HEK293 (cell line): Measurements from ENCODE around the gene SCART1.

Source experiments
- CTCF ChIA-PET: fragments of 350-600 bp; formaldehyde crosslinking; extraction: SDS; loops from one replicate; lab custom pipeline; 2021; ENCODE audit warnings: antibody characterized with exemption; lab: Yijun Ruan, JAX
- POLR2A ChIA-PET: fragments of 300-600 bp; formaldehyde crosslinking; extraction: SDS; loops from one replicate; lab custom pipeline; 2020; ENCODE audit warnings: antibody characterized with exemption, inconsistent platforms; lab: Yijun Ruan, JAX
- H3K27ac ChIP-seq: fragments of 200-500 bp; sonication (Bioruptor generic); 2 replicates; pipeline ENCODE4 v1.5.1; 2014; ENCODE audit warnings: low read depth, low read length, control low read depth, inconsistent platforms; ENCODE audit errors: extremely low read depth
- H3K36me3 ChIP-seq, 2 experiments: fragments of 200-500 bp in 1 of 2; sonication (Bioruptor generic) in 1 of 2; 1 replicate in 1 of 2; 2 replicates in 1 of 2; pipeline ENCODE4 v1.5.1; 2014 to 2017; ENCODE audit warnings: inconsistent platforms in 2 of 2, low read length in 2 of 2; ENCODE audit not compliant: control insufficient read depth in 2 of 2, insufficient read depth in 1 of 2
- H3K4me1 ChIP-seq: fragments of 200-500 bp; sonication (Bioruptor generic); 2 replicates; pipeline ENCODE4 v1.5.1; 2014; ENCODE audit warnings: mild to moderate bottlenecking, low read length, inconsistent platforms; ENCODE audit not compliant: control insufficient read depth, insufficient read depth
- H3K4me3 ChIP-seq: 2 replicates; pipeline ENCODE4 v1.5.1; 2011; ENCODE audit warnings: low read depth, mild to moderate bottlenecking, control low read depth, low read length, moderate library complexity
- H3K9me3 ChIP-seq: fragments of 200-500 bp; sonication (Bioruptor generic); 2 replicates; pipeline ENCODE4 v1.5.1; 2014; ENCODE audit warnings: low read depth, low read length, inconsistent platforms; ENCODE audit not compliant: control insufficient read depth, insufficient read depth
- CTCF ChIP-seq: fragments of 450-650 bp; formaldehyde crosslinking; IDR thresholded peaks from 2 replicates; pipeline ENCODE4 v1.5.1; 2016; ENCODE audit warnings: missing biosample characterization, missing genetic modification characterization
- HOXD13 ChIP-seq: sonication (generic); formaldehyde crosslinking; IDR thresholded peaks from 2 replicates; pipeline ENCODE4 v1.8.0; 2022; ENCODE audit warnings: missing genetic modification reagents, borderline replicate concordance
- KLF10 ChIP-seq: fragments of 450-650 bp; IDR thresholded peaks from 2 replicates; pipeline ENCODE4 v1.5.1; 2018; ENCODE audit warnings: missing biosample characterization, mild to moderate bottlenecking, missing genetic modification characterization
- KLF16 ChIP-seq: fragments of 450-650 bp; formaldehyde crosslinking; IDR thresholded peaks from 2 replicates; pipeline ENCODE4 v1.5.1; 2017; ENCODE audit warnings: missing biosample characterization, missing genetic modification characterization
- MYNN ChIP-seq: fragments of 450-650 bp; formaldehyde crosslinking; IDR thresholded peaks from 2 replicates; pipeline ENCODE4 v1.5.1; 2016; ENCODE audit warnings: missing biosample characterization, missing genetic modification characterization, borderline replicate concordance
- PRDM1 ChIP-seq: fragments of 450-650 bp; formaldehyde crosslinking; IDR thresholded peaks from 2 replicates; pipeline ENCODE4; 2016; ENCODE audit warnings: missing biosample characterization, missing genetic modification characterization
- YY2 ChIP-seq: fragments of 450-650 bp; formaldehyde crosslinking; IDR thresholded peaks from 2 replicates; pipeline ENCODE4 v1.5.1; 2016; ENCODE audit warnings: missing biosample characterization, missing genetic modification characterization
- ZBTB10 ChIP-seq: fragments of 450-650 bp; formaldehyde crosslinking; IDR thresholded peaks from 2 replicates; pipeline ENCODE4 v1.5.1; 2016; ENCODE audit warnings: missing biosample characterization, missing genetic modification characterization
- ZBTB11 ChIP-seq: fragments of 450-650 bp; formaldehyde crosslinking; conservative IDR thresholded peaks from 2 replicates; pipeline ENCODE4 v1.5.1; 2016; ENCODE audit warnings: low read depth, missing biosample characterization, missing genetic modification characterization
- ZFP37 ChIP-seq: fragments of 450-650 bp; formaldehyde crosslinking; IDR thresholded peaks from 2 replicates; pipeline ENCODE4 v1.5.1; 2016; ENCODE audit warnings: missing biosample characterization, missing genetic modification characterization
- ZNF394 ChIP-seq: fragments of 450-650 bp; formaldehyde crosslinking; IDR thresholded peaks from 2 replicates; pipeline ENCODE4 v1.5.1; 2016; ENCODE audit warnings: missing biosample characterization, missing genetic modification characterization, mild to moderate bottlenecking, moderate library complexity, borderline replicate concordance
- ZNF404 ChIP-seq: fragments of 450-650 bp; formaldehyde crosslinking; IDR thresholded peaks from 2 replicates; pipeline ENCODE4 v1.5.1; 2017; ENCODE audit warnings: missing biosample characterization, missing genetic modification characterization
- ZNF426 ChIP-seq: fragments of 450-650 bp; formaldehyde crosslinking; IDR thresholded peaks from 2 replicates; pipeline ENCODE4 v1.5.1; 2017; ENCODE audit warnings: missing biosample characterization, missing genetic modification characterization, mild to moderate bottlenecking, inconsistent platforms, moderate library complexity
- ZNF555 ChIP-seq: fragments of 450-650 bp; formaldehyde crosslinking; conservative IDR thresholded peaks from 2 replicates; pipeline ENCODE4 v1.5.1; 2017; ENCODE audit warnings: missing biosample characterization, mild to moderate bottlenecking, missing genetic modification characterization, inconsistent platforms
- ZNF747 ChIP-seq: fragments of 450-650 bp; formaldehyde crosslinking; IDR thresholded peaks from 2 replicates; pipeline ENCODE4 v1.5.1; 2016; ENCODE audit warnings: missing biosample characterization, missing genetic modification characterization

Gene SCART1

GRCh38 chr10:133459454-133460207, 5.9 kb downstream of the SCART1 start:
- no peak for TF ChIP-seq ZNF404 (tag by site-specific recombination)
- no peak for TF ChIP-seq MYNN (tag by site-specific recombination)
- no peak for TF ChIP-seq ZFP37 (tag by site-specific recombination)
- no peak for TF ChIP-seq CTCF (tag by site-specific recombination)
- no peak for TF ChIP-seq PRDM1 (tag by site-specific recombination)
- TF ChIP-seq ZNF747 (tag by site-specific recombination) = no peak
- no peak for TF ChIP-seq YY2 (tag by site-specific recombination)
- TF ChIP-seq HOXD13 (CRISPR knock-in tag) = no peak
- TF ChIP-seq KLF10 (tag by site-specific recombination) = no peak
- TF ChIP-seq ZBTB10 = no peak
- TF ChIP-seq, all 188 proteins: peak for 0
- Histone ChIP-seq H3K27ac (no peak overlapping the region), H3K4me3 (no peak overlapping the region), H3K4me1 (no peaks in the 10 kb centered on the region), H3K9me3 (no peaks in the 10 kb centered on the region), H3K36me3 (no peaks in the 10 kb centered on the region)
- CTCF ChIA-PET = no interaction called here
- POLR2A ChIA-PET = no interaction called here

GRCh38 chr10:133460208-133460769, 6.5 kb downstream of the SCART1 start:
- POLR2A ChIA-PET = no interaction called here
- H3K9me3 ChIP-seq = no peaks in the 10 kb centered on the region

More at GRCh38 chr10:133460208-133460769, 6.5 kb downstream of the SCART1 start:
- Histone ChIP-seq H3K36me3 (no peaks in the 10 kb centered on the region), H3K27ac (no peak overlapping the region), H3K4me3 (no peak overlapping the region), H3K4me1 (no peaks in the 10 kb centered on the region)
- peak; percentile 58; the same call in 1 of the 2 replicates for TF ChIP-seq ZNF394 (tag by site-specific recombination)
- TF ChIP-seq ZNF555 = peak; percentile 15; the same call in 1 of the 2 replicates
- 0 out of 2 replicates have a peak, but pooled peaks have one; percentile 16 for TF ChIP-seq ZBTB11 (tag by site-specific recombination)
- no peak for TF ChIP-seq KLF16
- TF ChIP-seq ZNF426 (tag by site-specific recombination) = peak; percentile 33
- CTCF ChIA-PET = interaction anchor here (0.5 kb wide), 1 partner anchor 31 kb away, joined by 3 read pairs; no protein-coding TSS in a partner anchor
